Measurements from ENCODE around the gene DLX6.

Gene DLX6

DNA sequence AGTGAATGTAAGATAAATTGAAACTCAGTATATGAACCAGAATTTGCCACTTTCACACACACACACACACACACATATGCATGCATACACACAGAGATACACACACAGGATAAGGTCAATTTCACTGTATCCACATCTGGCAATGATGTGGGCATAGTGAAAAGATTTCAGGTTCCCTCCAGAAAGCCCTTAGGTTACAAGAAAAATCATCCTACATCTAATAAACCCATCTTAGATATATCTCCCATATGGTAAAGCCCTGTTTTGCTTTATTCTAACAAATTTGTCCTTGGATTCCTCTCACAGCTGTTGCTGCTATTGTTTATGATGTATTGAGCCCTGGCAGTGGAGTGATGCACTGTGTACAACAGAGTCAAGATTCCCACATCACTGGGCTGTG, 27.9 kb upstream of the DLX6 start:
- TF ChIP-seq, protein P1, sequence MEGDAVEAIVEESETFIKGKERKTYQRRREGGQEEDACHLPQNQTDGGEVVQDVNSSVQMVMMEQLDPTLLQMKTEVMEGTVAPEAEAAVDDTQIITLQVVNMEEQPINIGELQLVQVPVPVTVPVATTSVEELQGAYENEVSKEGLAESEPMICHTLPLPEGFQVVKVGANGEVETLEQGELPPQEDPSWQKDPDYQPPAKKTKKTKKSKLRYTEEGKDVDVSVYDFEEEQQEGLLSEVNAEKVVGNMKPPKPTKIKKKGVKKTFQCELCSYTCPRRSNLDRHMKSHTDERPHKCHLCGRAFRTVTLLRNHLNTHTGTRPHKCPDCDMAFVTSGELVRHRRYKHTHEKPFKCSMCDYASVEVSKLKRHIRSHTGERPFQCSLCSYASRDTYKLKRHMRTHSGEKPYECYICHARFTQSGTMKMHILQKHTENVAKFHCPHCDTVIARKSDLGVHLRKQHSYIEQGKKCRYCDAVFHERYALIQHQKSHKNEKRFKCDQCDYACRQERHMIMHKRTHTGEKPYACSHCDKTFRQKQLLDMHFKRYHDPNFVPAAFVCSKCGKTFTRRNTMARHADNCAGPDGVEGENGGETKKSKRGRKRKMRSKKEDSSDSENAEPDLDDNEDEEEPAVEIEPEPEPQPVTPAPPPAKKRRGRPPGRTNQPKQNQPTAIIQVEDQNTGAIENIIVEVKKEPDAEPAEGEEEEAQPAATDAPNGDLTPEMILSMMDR (IDR thresholded peaks at IDR 0.05): no peak
- no peak for TF ChIP-seq ZFX (IDR thresholded peaks at IDR 0.05; ENCODE audit: borderline replicate concordance)
- H3K27ac ChIP-seq: no peak overlapping the region

GRCh38 chr7:96979551-96980276, 25.6 kb upstream of the DLX6 start:
- TF ChIP-seq ZFX (IDR thresholded peaks at IDR 0.05; ENCODE audit: borderline replicate concordance): no peak
- H3K27ac ChIP-seq: no peak overlapping the region

DNA sequence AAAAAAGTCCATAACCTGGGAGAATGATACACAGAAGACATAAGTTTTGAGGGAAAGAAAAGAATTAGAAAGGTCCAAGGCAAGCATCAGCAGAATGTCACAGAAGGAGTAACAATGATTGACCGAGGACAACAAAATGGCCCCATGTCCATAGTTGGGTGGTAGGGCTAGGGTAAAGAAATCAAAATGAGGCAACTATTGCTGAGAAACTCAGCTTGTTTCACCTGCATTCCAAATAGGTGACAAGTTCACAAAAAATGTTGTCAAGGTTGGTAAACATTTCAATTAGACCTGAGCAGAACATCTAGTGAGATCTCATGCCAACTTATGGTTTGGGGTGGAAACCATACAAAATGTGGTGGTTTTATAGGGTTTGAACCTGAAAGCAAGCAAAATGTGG, 22.8 kb upstream of the DLX6 start:
- no peak overlapping the region for H3K27ac ChIP-seq
- TF ChIP-seq, protein P1 (IDR thresholded peaks at IDR 0.05): no peak
- TF ChIP-seq ZFX (IDR thresholded peaks at IDR 0.05; ENCODE audit: borderline replicate concordance): no peak

GRCh38 chr7:96985992-96986391, 19.4 kb upstream of the DLX6 start:
- H3K27ac ChIP-seq: no peak overlapping the region
- no peak for TF ChIP-seq ZFX (IDR thresholded peaks at IDR 0.05; ENCODE audit: borderline replicate concordance)
- TF ChIP-seq, protein P1 (IDR thresholded peaks at IDR 0.05): no peak

GRCh38 chr7:96986901-96987300, 18.5 kb upstream of the DLX6 start:
- TF ChIP-seq ZFX (IDR thresholded peaks at IDR 0.05; ENCODE audit: borderline replicate concordance): no peak
- TF ChIP-seq, protein P1 (IDR thresholded peaks at IDR 0.05): no peak
- no peak overlapping the region for H3K27ac ChIP-seq

DNA sequence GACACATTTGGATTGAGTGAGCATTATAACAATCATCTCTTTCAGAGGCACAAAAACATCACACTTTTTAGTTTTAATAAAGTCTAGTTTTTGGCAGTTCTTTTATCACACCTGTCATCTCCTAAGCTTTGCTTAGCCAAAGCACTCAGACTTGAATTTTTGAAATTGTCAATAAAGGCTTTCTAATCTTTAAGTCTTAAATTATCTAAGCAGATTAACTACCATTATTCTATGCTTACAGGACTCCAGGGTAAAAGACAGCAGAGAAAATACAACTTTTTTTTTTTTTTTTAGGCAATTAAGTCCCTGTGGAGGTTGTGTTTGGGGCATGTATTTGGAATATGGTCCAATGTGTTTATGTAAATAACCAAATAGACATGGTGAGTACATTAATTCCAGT, 17.6 kb upstream of the DLX6 start:
- H3K27ac ChIP-seq: no peak overlapping the region
- TF ChIP-seq, protein P1 (IDR thresholded peaks at IDR 0.05): no peak
- TF ChIP-seq ZFX (IDR thresholded peaks at IDR 0.05; ENCODE audit: borderline replicate concordance): no peak

GRCh38 chr7:96989241-96989858, 16.0 kb upstream of the DLX6 start:
- TF ChIP-seq, protein P1 (IDR thresholded peaks at IDR 0.05): no peak
- TF ChIP-seq ZFX (IDR thresholded peaks at IDR 0.05; ENCODE audit: borderline replicate concordance): no peak
- H3K27ac ChIP-seq: no peak overlapping the region
